ENCODE measurements around the gene FZD4.

DNA sequence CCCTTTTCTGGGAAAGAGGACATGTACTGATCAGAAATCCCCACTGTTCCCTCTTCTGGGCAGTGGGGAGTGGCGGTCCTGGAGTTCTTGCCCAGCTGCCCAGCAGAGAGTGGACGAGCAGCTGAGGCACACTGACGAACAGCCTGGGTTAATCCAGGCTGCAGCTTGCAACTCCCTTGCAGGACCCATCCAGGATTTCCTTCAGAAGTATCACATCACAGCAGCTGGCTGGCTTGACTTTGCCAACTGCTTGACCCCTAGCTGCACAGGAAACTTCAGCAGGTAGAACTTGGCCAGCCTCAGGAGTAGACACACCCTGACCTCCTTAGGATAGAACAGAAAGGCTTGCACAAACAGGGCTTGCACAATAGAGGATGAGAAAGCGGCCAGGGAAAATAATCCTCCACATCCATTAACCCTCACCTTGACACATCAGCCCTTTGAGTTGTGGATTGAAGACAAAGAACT, 27.9 kb upstream of the FZD4 start:
- TF ChIP-seq, protein P1, sequence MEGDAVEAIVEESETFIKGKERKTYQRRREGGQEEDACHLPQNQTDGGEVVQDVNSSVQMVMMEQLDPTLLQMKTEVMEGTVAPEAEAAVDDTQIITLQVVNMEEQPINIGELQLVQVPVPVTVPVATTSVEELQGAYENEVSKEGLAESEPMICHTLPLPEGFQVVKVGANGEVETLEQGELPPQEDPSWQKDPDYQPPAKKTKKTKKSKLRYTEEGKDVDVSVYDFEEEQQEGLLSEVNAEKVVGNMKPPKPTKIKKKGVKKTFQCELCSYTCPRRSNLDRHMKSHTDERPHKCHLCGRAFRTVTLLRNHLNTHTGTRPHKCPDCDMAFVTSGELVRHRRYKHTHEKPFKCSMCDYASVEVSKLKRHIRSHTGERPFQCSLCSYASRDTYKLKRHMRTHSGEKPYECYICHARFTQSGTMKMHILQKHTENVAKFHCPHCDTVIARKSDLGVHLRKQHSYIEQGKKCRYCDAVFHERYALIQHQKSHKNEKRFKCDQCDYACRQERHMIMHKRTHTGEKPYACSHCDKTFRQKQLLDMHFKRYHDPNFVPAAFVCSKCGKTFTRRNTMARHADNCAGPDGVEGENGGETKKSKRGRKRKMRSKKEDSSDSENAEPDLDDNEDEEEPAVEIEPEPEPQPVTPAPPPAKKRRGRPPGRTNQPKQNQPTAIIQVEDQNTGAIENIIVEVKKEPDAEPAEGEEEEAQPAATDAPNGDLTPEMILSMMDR (IDR thresholded peaks at IDR 0.05) = no peak
- TF ChIP-seq EP300 (IDR thresholded peaks at IDR 0.05) = no peak
